WERI-Rb-1 (cell line): Measurements from ENCODE around the gene ATP23.

Experiments
- DNase-seq: peaks from one replicate; pipeline ENCODE4 v3.0.0-alpha.2; 2020
- H3K27ac ChIP-seq: fragments of 250-450 bp; sonication (Bioruptor Pico); 2 replicates; pipeline ENCODE4 v1.5.1; 2020; ENCODE audit warnings: mild to moderate bottlenecking, moderate library complexity
- H3K27me3 ChIP-seq: fragments of 250-450 bp; sonication (Bioruptor Pico); 2 replicates; pipeline ENCODE4 v1.5.1; 2021; ENCODE audit warnings: mild to moderate bottlenecking, low read depth, moderate library complexity; ENCODE audit not compliant: insufficient read depth, severe bottlenecking
- H3K36me3 ChIP-seq: fragments of 250-450 bp; sonication (Bioruptor Pico); 2 replicates; pipeline ENCODE4 v1.5.1; 2020; ENCODE audit warnings: mild to moderate bottlenecking, moderate library complexity
- H3K4me3 ChIP-seq: 2 replicates; pipeline ENCODE4 v1.5.1; 2011; ENCODE audit warnings: low read depth, mild to moderate bottlenecking, control low read depth, low read length
- H3K9me3 ChIP-seq: fragments of 250-450 bp; sonication (Bioruptor Pico); 2 replicates; pipeline ENCODE4 v1.5.1; 2021; ENCODE audit warnings: mild to moderate bottlenecking, moderate library complexity; ENCODE audit not compliant: severe bottlenecking
- TF ChIP-seq, protein P1 (sequence below): IDR thresholded peaks from 2 replicates; pipeline ENCODE4 v1.5.1; 2011; ENCODE audit warnings: low read depth, mild to moderate bottlenecking, control low read depth, inconsistent platforms, low read length

ATP23 gene

DNA sequence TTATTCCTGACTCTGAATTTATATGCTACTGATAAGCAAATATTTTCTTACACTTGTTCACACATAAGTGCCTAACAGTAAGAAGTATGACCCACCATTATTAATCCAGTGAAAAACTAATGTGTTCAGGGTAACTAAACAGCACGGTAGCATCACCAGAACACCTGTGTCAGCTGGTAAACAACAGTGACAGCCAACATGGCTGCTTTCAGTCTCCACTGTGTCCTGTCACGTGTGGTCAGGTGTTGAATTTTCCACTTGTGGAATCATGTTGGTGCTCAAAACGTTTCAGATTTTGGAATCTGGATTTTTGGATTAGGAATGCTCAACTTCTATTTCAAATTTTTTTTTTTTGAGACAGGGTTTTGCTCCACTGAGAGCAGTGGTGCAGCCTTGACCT, 14.3 kb upstream of the ATP23 start:
- no peak overlapping the region for H3K4me3 ChIP-seq
- no peaks in the 10 kb centered on the region; the same call in 1 of the 2 replicates for H3K36me3 ChIP-seq
- no peaks in the 10 kb centered on the region for H3K27me3 ChIP-seq
- no peaks in the 10 kb centered on the region for H3K9me3 ChIP-seq
- DNase-seq, result no peak
- H3K27ac ChIP-seq, result no peak overlapping the region
- TF ChIP-seq, protein P1, sequence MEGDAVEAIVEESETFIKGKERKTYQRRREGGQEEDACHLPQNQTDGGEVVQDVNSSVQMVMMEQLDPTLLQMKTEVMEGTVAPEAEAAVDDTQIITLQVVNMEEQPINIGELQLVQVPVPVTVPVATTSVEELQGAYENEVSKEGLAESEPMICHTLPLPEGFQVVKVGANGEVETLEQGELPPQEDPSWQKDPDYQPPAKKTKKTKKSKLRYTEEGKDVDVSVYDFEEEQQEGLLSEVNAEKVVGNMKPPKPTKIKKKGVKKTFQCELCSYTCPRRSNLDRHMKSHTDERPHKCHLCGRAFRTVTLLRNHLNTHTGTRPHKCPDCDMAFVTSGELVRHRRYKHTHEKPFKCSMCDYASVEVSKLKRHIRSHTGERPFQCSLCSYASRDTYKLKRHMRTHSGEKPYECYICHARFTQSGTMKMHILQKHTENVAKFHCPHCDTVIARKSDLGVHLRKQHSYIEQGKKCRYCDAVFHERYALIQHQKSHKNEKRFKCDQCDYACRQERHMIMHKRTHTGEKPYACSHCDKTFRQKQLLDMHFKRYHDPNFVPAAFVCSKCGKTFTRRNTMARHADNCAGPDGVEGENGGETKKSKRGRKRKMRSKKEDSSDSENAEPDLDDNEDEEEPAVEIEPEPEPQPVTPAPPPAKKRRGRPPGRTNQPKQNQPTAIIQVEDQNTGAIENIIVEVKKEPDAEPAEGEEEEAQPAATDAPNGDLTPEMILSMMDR, result no peak

DNA sequence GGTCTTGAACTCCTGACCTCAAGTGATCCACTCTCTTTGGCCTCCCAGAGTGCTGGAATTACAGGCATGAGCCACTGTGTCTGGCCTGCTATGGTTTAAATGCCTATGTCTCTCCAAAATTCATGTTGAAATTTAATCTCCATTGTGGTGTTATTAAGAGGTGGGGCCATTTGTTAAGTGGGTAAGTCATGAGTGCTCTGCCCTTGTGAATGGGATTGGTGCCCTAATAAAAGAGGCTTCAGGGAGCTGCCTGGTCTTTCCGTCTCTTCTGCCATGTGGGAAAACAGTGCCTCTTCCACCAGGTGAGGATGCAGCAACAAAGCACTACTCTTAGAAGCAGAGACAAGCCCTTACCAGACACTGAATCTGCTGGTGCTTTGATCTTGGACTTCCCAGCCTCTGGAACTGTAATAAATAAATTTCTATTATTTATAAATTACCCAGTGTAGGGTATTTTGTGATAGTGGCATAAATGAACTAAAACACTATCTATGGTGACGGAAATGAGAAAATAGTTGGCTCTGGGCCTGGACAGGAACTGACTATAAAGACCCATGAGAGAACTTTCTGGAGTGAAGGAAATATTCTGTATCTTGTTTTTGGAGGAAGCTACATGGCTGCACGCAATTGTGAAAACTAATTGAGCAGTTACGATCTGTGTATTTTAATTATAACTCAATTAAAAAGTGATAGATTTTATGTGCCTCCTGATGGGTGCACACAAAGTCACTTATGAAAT, 12.1 kb upstream of the ATP23 start:
- DNase-seq, result no peak
- no peak overlapping the region for H3K27ac ChIP-seq
- no peak overlapping the region for H3K4me3 ChIP-seq
- H3K36me3 ChIP-seq, result no peaks in the 10 kb centered on the region; the same call in 1 of the 2 replicates
- no peaks in the 10 kb centered on the region for H3K27me3 ChIP-seq
- no peaks in the 10 kb centered on the region for H3K9me3 ChIP-seq
- TF ChIP-seq, protein P1, result no peak

DNA sequence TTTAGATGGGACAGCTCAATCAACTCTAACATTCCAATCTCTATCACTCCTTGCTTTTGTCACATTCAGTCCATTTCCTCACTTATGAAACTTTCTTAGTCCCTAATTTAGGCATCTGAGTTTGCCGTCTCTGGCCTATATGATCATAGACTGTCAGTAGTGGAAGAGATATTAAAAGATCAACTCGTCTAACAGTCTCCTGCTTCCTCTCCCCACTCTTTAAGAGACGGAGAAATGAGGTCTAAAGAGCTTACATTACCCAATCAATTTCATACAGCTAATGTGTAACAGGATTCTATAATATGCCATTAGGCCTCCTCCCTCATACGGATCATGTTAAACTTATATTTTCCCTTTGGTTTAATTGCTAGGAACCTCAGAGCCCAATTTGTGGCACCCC, 6.5 kb upstream of the ATP23 start:
- TF ChIP-seq, protein P1, result no peak
- no peaks in the 10 kb centered on the region for H3K27me3 ChIP-seq
- no peak overlapping the region for H3K4me3 ChIP-seq
- no peaks in the 10 kb centered on the region; the same call in 1 of the 2 replicates for H3K36me3 ChIP-seq
- H3K27ac ChIP-seq, result no peak overlapping the region
- no peak for DNase-seq
- no peaks in the 10 kb centered on the region for H3K9me3 ChIP-seq

DNA sequence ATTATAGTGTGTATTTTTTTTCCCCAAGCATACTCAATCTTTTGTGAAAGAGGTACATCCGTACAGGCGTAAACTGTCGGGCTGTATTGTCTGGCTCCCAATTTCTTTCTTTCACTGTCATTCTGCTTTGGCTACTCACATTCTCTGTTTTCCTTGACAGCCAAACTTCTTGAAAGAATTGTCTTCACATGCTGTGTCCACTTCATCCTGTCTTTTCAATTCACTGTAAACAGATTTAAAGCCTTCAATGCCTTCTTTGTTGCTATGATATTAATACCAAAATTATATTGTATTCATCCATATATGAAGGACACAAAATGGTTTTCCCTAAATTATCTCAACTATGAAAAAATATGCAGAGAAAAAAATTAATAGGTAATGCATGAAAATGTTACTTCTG, 6.0 kb upstream of the ATP23 start:
- no peak for DNase-seq
- H3K27ac ChIP-seq, result no peak overlapping the region; the same call in 1 of the 2 replicates

DNA sequence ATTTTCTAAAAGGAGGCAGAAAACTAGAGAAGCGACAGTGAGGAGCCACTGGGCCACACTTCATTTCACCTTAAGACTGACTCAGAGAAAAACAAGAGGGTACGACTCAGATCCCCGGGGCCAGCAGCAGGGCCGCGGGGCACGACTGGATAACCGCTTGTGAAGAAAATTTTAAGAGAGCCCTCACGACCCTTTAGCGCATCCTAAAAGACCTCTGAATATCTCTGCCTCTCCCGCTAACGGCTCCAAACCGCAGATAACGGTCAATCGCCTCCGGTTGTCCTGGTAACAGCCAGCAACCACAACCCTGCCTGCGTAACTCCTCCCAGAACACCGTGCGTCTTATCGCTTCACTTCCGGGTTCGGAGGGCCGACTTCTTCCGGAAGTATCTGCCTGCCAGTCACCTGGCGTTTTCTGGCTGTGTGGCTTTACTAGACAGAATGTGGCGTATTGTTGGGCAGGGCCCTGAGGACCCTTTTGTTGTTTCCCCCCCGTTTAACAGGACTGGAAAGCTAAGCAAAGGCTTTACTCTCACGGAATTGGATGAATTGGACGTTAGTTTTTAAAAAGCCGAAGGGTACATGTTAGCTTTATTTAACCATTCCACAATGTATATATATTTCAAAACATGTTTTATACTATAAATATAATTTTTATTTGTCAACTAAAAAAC, 5.4 kb upstream of the ATP23 start:
- Histone ChIP-seq H3K9me3 (no peaks in the 10 kb centered on the region), H3K36me3 (no peaks in the 10 kb centered on the region; the same call in 1 of the 2 replicates), H3K27me3 (no peaks in the 10 kb centered on the region), H3K27ac (peak overlapping the region; percentile 72), H3K4me3 (peak overlapping the region; percentile 74)
- peak; percentile 91 for DNase-seq
- TF ChIP-seq, protein P1, result no peak

More for the DNA sequence above, 6.0 kb upstream of the ATP23 start:
- Histone ChIP-seq H3K4me3 (peak overlapping the region; percentile 74), H3K36me3 (no peaks in the 10 kb centered on the region; the same call in 1 of the 2 replicates), H3K9me3 (no peaks in the 10 kb centered on the region), H3K27me3 (no peaks in the 10 kb centered on the region)
- TF ChIP-seq, protein P1, result no peak
